ENCODE data around the gene CTBP2. TPM values are rescaled to one million over a fixed set of nuclear protein-coding genes. Genes with fewer than 3 reads are reported as not detected.
A peak's percentile ranks its signal among the peaks of the same experiment; 100 is the strongest.

The CTBP2 gene
- total RNA-seq, 1 experiment from 2014 or later = 212 TPM

- Mint-ChIP-seq H3K27me3 (ENCODE audit: low read depth) (peaks cover 1% of the 10 kb centered on the region; the same call in 1 of the 2 replicates), H3K9me3 (no peaks in the 10 kb centered on the region; a peak in 1 of 5 replicates), H3K4me3 (peak overlapping the region in 1 of 2 experiments; percentile 34; a peak in 1 of 5 replicates), H3K27ac (peak overlapping the region; percentile 87 to 92 (median 91)), H3K4me1 (peaks cover 73 to 85% of the 10 kb centered on the region in 2 experiments), H3K36me3 (ENCODE audit: insufficient read depth in 1 of 3, low read depth in 3 of 3) (peaks cover 24 to 65% (median 65%) of the 10 kb centered on the region in 3 experiments)
- Histone ChIP-seq H3K18ac (ENCODE audit: insufficient read length, low read depth, low read length) (no peak overlapping the region), H2BK15ac (ENCODE audit: low read depth, low read length) (no peak overlapping the region), H3K79me1 (ENCODE audit: insufficient read depth, low read depth, low read length, poor library complexity, severe bottlenecking) (peaks cover 3% of the 10 kb centered on the region), H3K4me1 (ENCODE audit: insufficient read depth, low read length) (peaks cover 30% of the 10 kb centered on the region), H2AK5ac (ENCODE audit: insufficient read length, low read length) (no peak overlapping the region), H3K27ac (ENCODE audit: insufficient read length, low read depth, low read length) (peak overlapping the region; percentile 21), H2BK12ac (ENCODE audit: insufficient read length, low read depth, low read length) (no peak overlapping the region), H2BK5ac (ENCODE audit: insufficient read length, low read length) (no peak overlapping the region), H2BK120ac (ENCODE audit: low read depth, low read length, poor library complexity, severe bottlenecking) (no peak overlapping the region), H4K91ac (ENCODE audit: insufficient read length, low read depth, low read length) (no peak overlapping the region), H3K23me2 (ENCODE audit: insufficient read length, low read depth, low read length, poor library complexity, severe bottlenecking) (no peaks in the 10 kb centered on the region), H3T11ph (ENCODE audit: low read length) (no peak overlapping the region), H3K56ac (ENCODE audit: insufficient read length, low read depth, low read length) (no peak overlapping the region), H4K20me1 (ENCODE audit: control insufficient read depth, insufficient read depth, insufficient read length) (peaks cover 16% of the 10 kb centered on the region), H2AFZ (ENCODE audit: low read length) (no peak overlapping the region), H2BK20ac (ENCODE audit: low read depth, low read length, poor library complexity, severe bottlenecking) (no peak overlapping the region), H3K79me2 (ENCODE audit: insufficient read depth, low read length) (peaks cover 81% of the 10 kb centered on the region; the same call in 1 of the 2 replicates), H4K8ac (replicated peaks; ENCODE audit: insufficient read length, low read depth, low read length) (no peak overlapping the region), H3K9ac (ENCODE audit: extremely low read depth, insufficient read length, low read length) (no peak overlapping the region), H4K5ac (ENCODE audit: insufficient read length, low read depth, low read length) (no peak overlapping the region), H3K27me3 (ENCODE audit: insufficient read depth, low read length) (no peaks in the 10 kb centered on the region), H3K23ac (ENCODE audit: insufficient read length, low read depth, low read length) (no peak overlapping the region), H3K4me2 (ENCODE audit: insufficient read depth, insufficient read length, low read length) (no peak overlapping the region), H3K14ac (ENCODE audit: insufficient read depth, low read length) (peak overlapping the region; percentile 27; the same call in 1 of the 2 replicates), H3K4ac (ENCODE audit: low read depth, low read length) (no peak overlapping the region), H3K9me3 (ENCODE audit: control insufficient read depth, low read depth, low read length) (no peaks in the 10 kb centered on the region)
- WGBS (ENCODE audit: extremely low coverage, insufficient read length, low lambda C conversion rate) = no CpG with 5 or more reads among the region's 10 CpGs
- no peak for TF ChIP-seq CTCF (conservative IDR thresholded peaks at IDR 0.05)
- no peak for DNase-seq
Measured at GRCh38 chr10:125102821-125103220, 57.5 kb downstream of the CTBP2 start.
